Transverse colon (tissue), 4 donors: ENCODE results near the gene OAS2.

Experiments used
- CTCF ChIP-seq, 5 experiments: fragments of 200-600 bp in 3 of 5; fragments of 450-650 bp in 2 of 5; sonication (generic) in 3 of 5; IDR thresholded peaks; 1 replicate in 2 of 5; 2 replicates in 3 of 5; pipeline ENCODE4 v1.5.1; 2016 to 2017; ENCODE audit warnings: antibody characterized with exemption in 5 of 5, inconsistent platforms in 3 of 5, mild to moderate bottlenecking in 2 of 5, moderate library complexity in 1 of 5
- POLR2AphosphoS5 ChIP-seq, 3 donors: sonication (generic); formaldehyde crosslinking; IDR thresholded peaks; one replicate each; pipeline ENCODE4 v1.6.1; 2016; ENCODE audit warnings: antibody characterized with exemption in 3 of 3

GRCh38 chr12:113041560-113041959 lies 63.2 kb downstream of the OAS2 start:
- TF ChIP-seq CTCF (IDR thresholded peaks at IDR 0.05) (no peak), POLR2AphosphoS5 (IDR thresholded peaks at IDR 0.05) (no peak)
